ENCODE measurements around the gene OR2T8. TPM values are rescaled to one million over a fixed set of nuclear protein-coding genes. Genes with fewer than 3 reads are reported as not detected.
A peak's percentile ranks its signal among the peaks of the same experiment; 100 is the strongest.
"Not testable (repeated sequence)": the region's sequence is repeated elsewhere in the genome, so short reads cannot be mapped to it uniquely, and the experiment has no call there.

The OR2T8 gene
- total RNA-seq, 2 experiments from 2014 or later: not detected

DNA sequence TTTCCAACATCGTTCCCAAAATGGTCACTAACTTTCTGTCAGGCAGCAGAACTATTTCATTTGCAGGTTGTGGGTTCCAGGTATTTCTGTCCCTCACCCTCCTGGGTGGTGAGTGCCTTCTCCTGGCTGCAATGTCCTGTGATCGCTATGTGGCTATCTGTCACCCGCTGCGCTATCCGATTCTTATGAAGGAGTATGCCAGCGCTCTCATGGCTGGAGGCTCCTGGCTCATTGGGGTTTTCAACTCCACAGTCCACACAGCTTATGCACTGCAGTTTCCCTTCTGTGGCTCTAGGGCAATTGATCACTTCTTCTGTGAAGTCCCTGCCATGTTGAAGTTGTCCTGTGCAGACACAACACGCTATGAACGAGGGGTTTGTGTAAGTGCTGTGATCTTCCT is 13.9 kb downstream of the OR2T8 start:
- ATAC-seq: no peak
- H3K9me3 Mint-ChIP-seq (ENCODE audit: low read depth): peaks cover 4% of the 10 kb centered on the region

DNA sequence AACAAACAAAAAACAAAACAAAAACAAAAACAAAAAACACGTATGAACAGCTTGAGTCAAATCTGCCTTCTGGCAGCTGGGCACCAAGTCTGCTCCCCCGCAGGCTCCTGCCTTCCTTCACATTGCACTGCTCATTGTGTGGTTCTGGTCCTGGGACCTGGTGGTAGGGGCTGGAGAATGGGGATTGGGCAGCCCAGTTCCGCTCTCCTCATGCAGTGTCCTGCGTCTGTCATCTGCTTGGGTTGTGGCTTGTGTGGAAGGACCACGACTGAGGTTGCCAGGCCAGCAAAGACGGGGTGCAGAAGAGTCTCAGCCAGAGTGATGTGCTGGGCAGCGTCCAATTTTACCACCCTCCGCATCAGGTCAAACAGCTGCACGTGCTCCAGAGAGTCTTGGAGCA is 15.7 kb downstream of the OR2T8 start:
- CTCF ChIA-PET: no interaction called here
- Mint-ChIP-seq H3K4me3 (no peak overlapping the region), H3K36me3 (no peaks in the 10 kb centered on the region), H3K9me3 (ENCODE audit: low read depth) (peaks cover 4% of the 10 kb centered on the region), H3K4me1 (no peaks in the 10 kb centered on the region), H3K27ac (no peak overlapping the region), H3K27me3 (no peaks in the 10 kb centered on the region)
- no peak for ATAC-seq
- no peak for DNase-seq

More for the DNA sequence above, 13.9 kb downstream of the OR2T8 start:
- no peaks in the 10 kb centered on the region for H3K27me3 Mint-ChIP-seq
- CTCF ChIA-PET: no interaction called here
- no peak for DNase-seq
- no peaks in the 10 kb centered on the region for H3K36me3 Mint-ChIP-seq
- no peaks in the 10 kb centered on the region for H3K4me1 Mint-ChIP-seq
- no peak overlapping the region for H3K4me3 Mint-ChIP-seq
- H3K27ac Mint-ChIP-seq: no peak overlapping the region

DNA sequence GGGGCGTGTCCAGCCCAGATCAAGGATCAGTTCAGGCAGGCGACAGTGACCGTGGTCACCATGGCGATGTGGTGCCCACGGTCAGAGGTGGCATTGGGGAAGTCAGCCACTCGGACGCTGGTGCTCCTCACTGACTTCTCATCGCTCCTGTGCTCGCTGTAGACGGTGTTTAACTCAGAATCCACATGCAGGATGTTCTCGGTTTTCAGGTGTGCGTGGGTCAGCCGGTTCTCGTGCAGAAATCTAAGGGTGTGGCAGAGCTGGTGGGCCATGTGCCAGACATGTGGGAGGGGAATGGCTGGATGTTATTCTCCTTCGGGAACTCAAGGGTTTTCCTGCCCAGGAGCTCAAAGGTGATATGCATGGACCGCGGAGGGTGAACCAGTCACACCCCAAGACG is 16.4 kb downstream of the OR2T8 start:
- no peak overlapping the region for H3K4me3 Mint-ChIP-seq
- no peaks in the 10 kb centered on the region for H3K36me3 Mint-ChIP-seq

DNA sequence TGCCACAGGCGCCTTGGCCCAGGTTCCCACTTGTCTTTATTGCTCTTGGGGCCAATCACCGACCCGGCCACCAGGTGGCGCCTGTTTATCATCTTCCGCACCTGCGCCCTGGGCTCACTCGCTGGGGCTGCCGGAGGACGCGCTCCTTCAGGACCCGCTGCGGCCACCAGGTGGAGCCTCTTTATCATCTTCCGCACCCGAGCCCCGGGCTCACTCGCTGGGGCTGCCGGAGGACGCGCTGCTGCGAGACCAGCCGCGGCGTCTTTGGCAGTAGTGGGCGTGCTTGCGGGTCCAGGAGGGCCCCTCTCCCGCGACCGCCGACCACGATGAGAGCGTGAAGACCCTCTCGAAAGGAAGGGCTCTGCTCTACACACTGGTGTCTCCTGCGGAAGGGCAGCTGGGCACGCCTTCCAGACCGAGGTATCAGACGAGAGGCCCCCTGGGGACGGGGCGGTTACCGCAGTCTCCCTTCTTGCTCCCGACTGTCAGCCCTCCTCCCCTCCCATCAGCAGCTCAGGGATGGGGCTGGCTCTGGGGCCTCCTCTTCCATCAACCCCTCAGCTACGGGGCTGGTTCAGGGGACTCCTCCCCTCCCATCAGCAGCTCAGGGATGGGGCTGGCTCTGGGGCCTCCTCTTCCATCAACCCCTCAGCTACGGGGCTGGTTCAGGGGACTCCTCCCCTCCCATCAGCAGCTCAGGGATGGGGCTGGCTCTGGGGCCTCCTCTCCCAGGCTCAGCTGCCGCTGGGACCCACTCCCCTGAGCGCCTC is 17.1 kb downstream of the OR2T8 start:
- H3K9me3 Mint-ChIP-seq (ENCODE audit: low read depth); H3K4me1 Mint-ChIP-seq; H3K27me3 Mint-ChIP-seq; H3K36me3 Mint-ChIP-seq; H3K27ac Mint-ChIP-seq: not testable (repeated sequence)
- peak; percentile 100 for ATAC-seq
- H3K4me3 Mint-ChIP-seq: peak overlapping the region; percentile 66
- CTCF ChIA-PET: interaction anchor here (1.5 to 1.7 kb wide), 2 partner anchors 15 to 31 kb away, joined by 3 read pairs; no protein-coding TSS in a partner anchor
- peak; percentile 85 for DNase-seq

More for the DNA sequence above, 16.4 kb downstream of the OR2T8 start:
- Mint-ChIP-seq H3K4me1 (no peaks in the 10 kb centered on the region), H3K27me3 (no peaks in the 10 kb centered on the region), H3K9me3 (ENCODE audit: low read depth) (peaks cover 4% of the 10 kb centered on the region), H3K27ac (no peak overlapping the region)
- DNase-seq: no peak
- ATAC-seq: no peak
- CTCF ChIA-PET: interaction anchor here (1.5 to 1.7 kb wide), 2 partner anchors 16 to 30 kb away, joined by 3 read pairs; no protein-coding TSS in a partner anchor

DNA sequence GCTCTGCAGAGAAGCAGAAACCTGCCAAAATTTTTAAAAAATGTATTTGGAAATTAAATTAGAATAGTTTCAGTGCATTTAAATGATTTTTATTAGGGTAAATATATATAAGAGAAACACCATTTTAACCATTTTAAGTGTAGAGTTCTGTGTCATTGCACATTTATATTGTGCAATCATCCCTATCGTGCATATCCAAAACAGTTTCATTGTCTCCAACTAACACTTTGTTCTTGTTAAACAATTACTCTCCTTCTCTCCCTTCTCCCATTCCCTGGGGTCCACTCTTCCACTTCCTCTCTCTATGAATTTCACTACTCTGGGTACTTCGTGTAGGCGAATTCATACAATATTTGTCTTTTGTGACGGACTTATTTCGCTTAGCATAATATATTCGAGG is 22.6 kb downstream of the OR2T8 start:
- Mint-ChIP-seq H3K27me3 (no peaks in the 10 kb centered on the region), H3K9me3 (ENCODE audit: low read depth) (peaks cover 4% of the 10 kb centered on the region), H3K36me3 (no peaks in the 10 kb centered on the region), H3K4me3 (no peak overlapping the region), H3K27ac (no peak overlapping the region), H3K4me1 (no peaks in the 10 kb centered on the region)
- DNase-seq (no peak), ATAC-seq (no peak)
- CTCF ChIA-PET: no interaction called here

DNA sequence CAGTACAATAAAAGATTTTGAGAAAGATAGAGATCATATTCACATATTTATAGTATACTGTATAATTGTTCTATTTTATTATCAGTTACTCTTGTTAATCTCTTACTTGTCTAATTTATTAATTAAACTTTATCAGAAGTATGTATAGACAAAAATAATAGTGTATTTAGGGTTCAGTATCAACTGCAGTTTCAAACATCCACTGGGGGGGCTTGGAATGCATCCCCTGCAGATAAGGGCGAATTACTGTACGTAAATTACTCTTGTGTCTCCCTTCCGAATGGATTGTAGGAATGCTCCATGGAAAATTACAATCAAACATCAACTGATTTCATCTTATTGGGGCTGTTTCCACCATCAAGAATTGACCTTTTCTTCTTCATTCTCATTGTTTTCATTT is 28.5 kb downstream of the OR2T8 start, which contains the start of gene OR2L8:
TSS of gene OR2L8 (plus strand) at position 301 of the 400 bp plus-strand sequence. CDS start at position 301, 0 bp downstream.
- Mint-ChIP-seq H3K36me3 (no peaks in the 10 kb centered on the region), H3K27me3 (no peaks in the 10 kb centered on the region), H3K4me3 (no peak within 1 kb of the TSS), H3K4me1 (no peaks in the 10 kb centered on the region), H3K9me3 (ENCODE audit: low read depth) (peaks cover 7% of the 10 kb centered on the region), H3K27ac (no peak within 1 kb of the TSS)
- DNase-seq (no peak), ATAC-seq (no peak)
- CTCF ChIA-PET: no interaction called here

DNA sequence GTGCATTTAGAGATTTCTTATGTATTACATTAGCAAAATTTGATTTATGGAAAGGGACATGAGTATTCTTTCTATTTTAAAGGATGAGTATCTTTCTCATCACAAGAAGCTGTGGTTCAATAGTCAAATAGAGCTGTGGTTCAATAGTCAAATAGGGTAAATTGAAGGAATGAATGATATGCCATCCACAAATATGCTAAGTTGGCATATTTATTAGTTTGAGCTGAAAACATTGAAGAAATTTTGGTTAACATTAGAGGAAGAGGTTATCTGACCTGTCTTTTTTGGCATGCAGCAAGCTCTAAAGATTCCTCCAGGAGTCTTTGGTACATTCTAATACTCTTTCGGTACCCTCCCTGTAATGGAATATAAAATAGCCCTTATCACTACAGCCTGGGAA is 33.4 kb downstream of the OR2T8 start:
- no peak for ATAC-seq
- Mint-ChIP-seq H3K4me3 (no peak overlapping the region), H3K27ac (no peak overlapping the region), H3K4me1 (no peaks in the 10 kb centered on the region), H3K27me3 (no peaks in the 10 kb centered on the region), H3K9me3 (ENCODE audit: low read depth) (peaks cover 3% of the 10 kb centered on the region), H3K36me3 (no peaks in the 10 kb centered on the region)
- DNase-seq: no peak
- CTCF ChIA-PET: no interaction called here

DNA sequence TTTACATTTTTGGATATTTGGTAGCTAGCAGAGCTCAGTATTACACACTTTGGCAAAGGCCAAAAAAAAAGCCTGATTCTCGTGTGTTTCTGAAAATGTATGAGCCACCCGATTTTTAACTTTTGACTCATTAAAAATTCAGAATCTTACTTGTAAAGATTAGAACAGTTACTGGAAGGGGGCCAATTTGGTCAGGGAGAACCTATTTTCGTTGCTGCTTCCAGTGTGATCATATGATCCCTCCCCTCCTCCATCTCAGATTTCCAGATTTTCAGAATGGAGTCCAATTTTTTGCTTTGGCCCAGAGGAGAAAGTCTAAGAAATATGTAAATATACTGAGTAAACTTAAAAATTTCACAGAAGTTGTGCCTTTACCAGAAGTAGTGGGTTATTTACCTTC is 41.7 kb downstream of the OR2T8 start:
- ATAC-seq (no peak), DNase-seq (no peak)
- H3K27ac Mint-ChIP-seq: no peak overlapping the region
- no peak overlapping the region for H3K4me3 Mint-ChIP-seq
- no peaks in the 10 kb centered on the region for H3K36me3 Mint-ChIP-seq
- CTCF ChIA-PET: no interaction called here
- no peaks in the 10 kb centered on the region for H3K27me3 Mint-ChIP-seq
- H3K4me1 Mint-ChIP-seq: peaks cover 2% of the 10 kb centered on the region
- H3K9me3 Mint-ChIP-seq (ENCODE audit: low read depth): peaks cover 3% of the 10 kb centered on the region

DNA sequence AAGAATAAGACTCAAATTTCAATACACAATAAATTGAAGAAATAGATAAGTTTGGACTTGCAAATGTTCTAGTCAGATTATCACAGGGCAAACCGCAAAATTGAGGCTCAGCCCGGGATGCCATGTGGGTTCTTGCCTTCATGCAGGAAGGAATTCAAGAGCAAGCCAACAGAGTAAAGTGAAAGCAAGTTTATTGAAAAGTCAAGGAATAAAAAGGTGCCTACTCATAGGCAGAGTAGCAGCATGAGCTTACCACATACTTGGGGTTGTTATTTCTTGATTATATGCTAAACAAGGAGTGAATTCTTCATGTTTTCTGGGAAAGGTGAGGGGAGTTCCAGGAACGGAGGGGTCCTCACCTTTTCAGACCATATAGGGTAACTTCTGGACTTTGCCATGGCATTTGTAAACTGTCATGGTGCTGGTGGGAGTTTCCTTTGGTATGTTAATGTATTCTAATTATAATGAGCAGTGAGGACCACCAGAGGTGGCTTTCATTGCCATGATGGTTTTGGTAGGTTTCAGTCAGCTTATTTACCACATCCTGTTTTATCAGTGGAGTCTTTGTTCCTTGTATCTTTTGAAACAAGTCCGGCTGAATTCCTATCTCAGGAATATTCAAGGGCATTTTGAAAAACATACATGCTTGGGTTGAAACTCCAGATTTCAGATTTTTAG is 43.0 kb downstream of the OR2T8 start:
- CTCF ChIA-PET: no interaction called here
- DNase-seq (no peak), ATAC-seq (no peak)
- peaks cover 1% of the 10 kb centered on the region for H3K36me3 Mint-ChIP-seq
- H3K4me3 Mint-ChIP-seq: no peak overlapping the region
- H3K27ac Mint-ChIP-seq: no peak overlapping the region
- H3K4me1 Mint-ChIP-seq: peaks cover 3% of the 10 kb centered on the region
- no peaks in the 10 kb centered on the region for H3K27me3 Mint-ChIP-seq
- peaks cover 3% of the 10 kb centered on the region for H3K9me3 Mint-ChIP-seq (ENCODE audit: low read depth)

DNA sequence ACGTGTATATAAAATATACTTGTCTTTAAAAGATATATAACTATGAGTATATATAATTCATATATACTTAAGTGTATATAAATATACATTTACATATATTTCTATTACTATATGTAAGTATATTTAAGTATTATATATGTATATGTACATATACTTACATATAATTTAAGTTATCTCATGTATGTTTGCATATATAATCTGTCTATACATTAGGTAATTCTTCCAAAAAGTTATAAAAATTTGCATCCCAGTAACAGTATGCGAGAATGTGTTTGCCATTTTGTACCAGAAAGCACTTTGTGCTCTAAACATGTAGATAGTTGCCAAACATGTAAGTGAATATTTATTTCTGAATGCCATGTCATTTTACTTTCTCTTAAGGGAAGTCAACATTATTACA is 44.9 kb downstream of the OR2T8 start, which contains the start of gene OR2AK2:
TSS of gene OR2AK2 (plus strand) at position 301 of the 400 bp plus-strand sequence. CDS start 144 bp downstream, outside the sequence.
- ATAC-seq (no peak), DNase-seq (no peak)
- CTCF ChIA-PET: no interaction called here
- Mint-ChIP-seq H3K4me3 (no peak within 1 kb of the TSS), H3K27me3 (no peaks in the 10 kb centered on the region), H3K36me3 (peaks cover 1% of the 10 kb centered on the region), H3K4me1 (peaks cover 3% of the 10 kb centered on the region), H3K27ac (no peak within 1 kb of the TSS), H3K9me3 (ENCODE audit: low read depth) (peaks cover 3% of the 10 kb centered on the region)

DNA sequence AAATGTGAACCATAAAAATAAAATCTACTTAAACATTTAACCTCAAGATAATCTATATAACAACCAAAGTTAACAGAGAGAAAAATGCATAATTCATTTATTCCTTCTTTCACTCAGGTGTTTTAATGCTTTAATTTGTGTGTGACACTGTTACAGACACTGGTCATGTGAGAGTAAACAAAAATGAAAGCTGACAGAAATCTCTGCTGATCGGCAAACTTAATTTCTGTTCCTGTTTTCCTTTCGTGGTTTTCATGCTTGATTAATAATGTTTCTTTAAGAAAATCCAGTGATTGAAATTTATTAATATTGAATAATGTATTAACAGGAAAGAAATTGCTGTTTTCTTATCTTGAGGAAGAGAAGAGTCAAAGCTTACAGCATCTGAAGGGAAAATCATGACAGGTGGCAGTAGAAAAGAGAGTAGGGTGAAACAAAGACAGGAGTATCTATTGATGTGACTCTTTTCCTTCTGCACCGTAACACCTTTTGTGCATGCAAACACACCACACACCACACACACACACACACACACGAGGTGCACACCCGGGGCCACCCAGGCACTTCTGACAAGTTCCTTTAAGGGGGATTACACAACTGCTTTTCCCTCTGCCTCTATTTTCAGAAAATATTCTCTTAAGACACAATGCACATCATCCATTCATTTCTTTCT is 46.6 kb downstream of the OR2T8 start:
- Mint-ChIP-seq H3K27me3 (no peaks in the 10 kb centered on the region), H3K9me3 (ENCODE audit: low read depth) (no peaks in the 10 kb centered on the region), H3K27ac (no peak overlapping the region), H3K4me1 (peaks cover 3% of the 10 kb centered on the region), H3K36me3 (peaks cover 1% of the 10 kb centered on the region), H3K4me3 (no peak overlapping the region)
- DNase-seq (no peak), ATAC-seq (no peak)
- CTCF ChIA-PET: no interaction called here

Measured in activated CD8-positive, alpha-beta memory T cell treated with anti-CD3 and anti-CD28 coated beads, Interleukin-2, amount 10 ng/mL, durations not matched to agents 7 days and 5 days (primary cell).